HG02571 (cell line): ENCODE data around the gene GRIPAP1.
"Not testable (repeated sequence)": the region's sequence is repeated elsewhere in the genome, so short reads cannot be mapped to it uniquely, and the experiment has no call there.

Experiments
- ATAC-seq: cut with Tn5 transposase; IDR thresholded peaks from one replicate; pipeline ENCODE4 v1.9.1; 2021; ENCODE audit warnings: mild to moderate bottlenecking, moderate library complexity; ENCODE audit not compliant: unreplicated experiment

The GRIPAP1 gene

GRCh38 chrX:48997455-48997854 lies 4.6 kb downstream of the GRIPAP1 start:
- ATAC-seq, result no peak

- ATAC-seq, result no peak
Observed at GRCh38 chrX:48996969-48997368, 5.1 kb downstream of the GRIPAP1 start.

GRCh38 chrX:48992341-48992740 lies 9.7 kb downstream of the GRIPAP1 start:
- ATAC-seq, result no peak

GRCh38 chrX:48989483-48989882 lies 12.6 kb downstream of the GRIPAP1 start:
- no peak for ATAC-seq

- ATAC-seq, result no peak
Observed at GRCh38 chrX:48983896-48984295, 18.2 kb downstream of the GRIPAP1 start.

- no peak for ATAC-seq
Observed at GRCh38 chrX:48983081-48983480, 19.0 kb downstream of the GRIPAP1 start.

GRCh38 chrX:48981178-48981577 lies 20.9 kb downstream of the GRIPAP1 start:
- ATAC-seq, result no peak

GRCh38 chrX:48980341-48980740 lies 21.7 kb downstream of the GRIPAP1 start:
- ATAC-seq, result not testable (repeated sequence)

- no peak for ATAC-seq
Observed at GRCh38 chrX:48978226-48978625, 23.8 kb downstream of the GRIPAP1 start.

GRCh38 chrX:48976086-48976485 lies 26.0 kb downstream of the GRIPAP1 start:
- ATAC-seq, result no peak

GRCh38 chrX:48975541-48975940 lies 26.5 kb downstream of the GRIPAP1 start:
- ATAC-seq, result no peak

- no peak for ATAC-seq
Observed at GRCh38 chrX:48975041-48975440, 27.0 kb downstream of the GRIPAP1 start.

GRCh38 chrX:48974574-48974973 lies 27.5 kb downstream of the GRIPAP1 start:
- no peak for ATAC-seq

GRCh38 chrX:48974033-48974432 lies 28.0 kb downstream of the GRIPAP1 start:
- ATAC-seq, result no peak

GRCh38 chrX:48972220-48973164 lies 29.6 kb downstream of the GRIPAP1 start:
- ATAC-seq, result no peak

- no peak for ATAC-seq
Observed at GRCh38 chrX:48971249-48972219, 30.5 kb downstream of the GRIPAP1 start, which contains the start of gene KCND1. KCND1 (minus strand) TSS chrX:48971844; CDS start chrX:48970271, 1,573 bp downstream.

- ATAC-seq, result no peak
Observed at GRCh38 chrX:48969471-48969870, 32.6 kb downstream of the GRIPAP1 start.

- no peak for ATAC-seq
Observed at GRCh38 chrX:48968377-48968776, 33.7 kb downstream of the GRIPAP1 start.

- ATAC-seq, result no peak
Observed at GRCh38 chrX:48966796-48967579, 35.1 kb downstream of the GRIPAP1 start.

GRCh38 chrX:48965959-48966358 lies 36.1 kb downstream of the GRIPAP1 start:
- ATAC-seq, result no peak
